HCT116 (cell line): Measurements from ENCODE around the gene KANK2.
A peak's percentile ranks its signal among the peaks of the same experiment; 100 is the strongest.

Source experiments
- CEBPB ChIP-seq: IDR thresholded peaks from 2 replicates; pipeline ENCODE4 v1.6.1; 2012; ENCODE audit warnings: low read depth
- CTCF ChIP-seq, 3 experiments: fragments of 200-600 bp in 1 of 3; sonication (generic) in 1 of 3; IDR thresholded peaks in 2 of 3; conservative IDR thresholded peaks in 1 of 3; 2 replicates each; pipeline ENCODE4 v1.5.1; 2012 to 2017; ENCODE audit warnings: low read depth in 2 of 3, low read length in 2 of 3, antibody characterized with exemption in 1 of 3, borderline replicate concordance in 1 of 3, control low read depth in 1 of 3, mild to moderate bottlenecking in 1 of 3, mixed read lengths in 1 of 3, mixed run types in 1 of 3, moderate library complexity in 1 of 3; ENCODE audit not compliant: insufficient read depth in 1 of 3
- EZH2 ChIP-seq: fragments of 200-600 bp; sonication (generic); IDR thresholded peaks from 2 replicates; pipeline ENCODE4 v1.6.1; 2017; ENCODE audit warnings: antibody characterized with exemption, mixed run types
- EZH2phosphoT487 ChIP-seq: fragments of 200-600 bp; IDR thresholded peaks from 2 replicates; pipeline ENCODE4 v1.6.1; 2018; ENCODE audit warnings: antibody characterized with exemption, borderline replicate concordance
- FOSL1 ChIP-seq: IDR thresholded peaks from 2 replicates; pipeline ENCODE4 v1.6.1; 2012; ENCODE audit warnings: low read depth
- JUND ChIP-seq: IDR thresholded peaks from 2 replicates; pipeline ENCODE4 v1.6.1; 2012
- MAX ChIP-seq: IDR thresholded peaks from 2 replicates; pipeline ENCODE4 v1.6.1; 2012
- POLR2A ChIP-seq: IDR thresholded peaks from 2 replicates; pipeline ENCODE4 v1.7.0; 2011; ENCODE audit warnings: borderline replicate concordance; ENCODE audit not compliant: insufficient read depth, insufficient read length; ENCODE audit errors: extremely low read depth
- POLR2AphosphoS5 ChIP-seq: IDR thresholded peaks from 2 replicates; pipeline ENCODE4 v1.6.1; 2011; ENCODE audit warnings: mild to moderate bottlenecking, low read depth, low read length, moderate library complexity
- RAD21 ChIP-seq: IDR thresholded peaks from 2 replicates; pipeline ENCODE4 v1.6.1; 2012; ENCODE audit warnings: low read depth, mild to moderate bottlenecking
- REST ChIP-seq: IDR thresholded peaks from 2 replicates; pipeline ENCODE4 v1.6.1; 2012; ENCODE audit warnings: low read depth
- SIN3A ChIP-seq: IDR thresholded peaks from 2 replicates; pipeline ENCODE4 v1.6.1; 2012; ENCODE audit warnings: low read depth
- SP1 ChIP-seq: IDR thresholded peaks from 2 replicates; pipeline ENCODE4 v1.6.1; 2012; ENCODE audit warnings: low read depth
- TCF7L2 ChIP-seq: IDR thresholded peaks from 2 replicates; pipeline ENCODE4 v1.7.0; 2011; ENCODE audit warnings: borderline replicate concordance, inconsistent platforms; ENCODE audit not compliant: insufficient read depth, insufficient read length; ENCODE audit errors: extremely low read depth

DNA sequence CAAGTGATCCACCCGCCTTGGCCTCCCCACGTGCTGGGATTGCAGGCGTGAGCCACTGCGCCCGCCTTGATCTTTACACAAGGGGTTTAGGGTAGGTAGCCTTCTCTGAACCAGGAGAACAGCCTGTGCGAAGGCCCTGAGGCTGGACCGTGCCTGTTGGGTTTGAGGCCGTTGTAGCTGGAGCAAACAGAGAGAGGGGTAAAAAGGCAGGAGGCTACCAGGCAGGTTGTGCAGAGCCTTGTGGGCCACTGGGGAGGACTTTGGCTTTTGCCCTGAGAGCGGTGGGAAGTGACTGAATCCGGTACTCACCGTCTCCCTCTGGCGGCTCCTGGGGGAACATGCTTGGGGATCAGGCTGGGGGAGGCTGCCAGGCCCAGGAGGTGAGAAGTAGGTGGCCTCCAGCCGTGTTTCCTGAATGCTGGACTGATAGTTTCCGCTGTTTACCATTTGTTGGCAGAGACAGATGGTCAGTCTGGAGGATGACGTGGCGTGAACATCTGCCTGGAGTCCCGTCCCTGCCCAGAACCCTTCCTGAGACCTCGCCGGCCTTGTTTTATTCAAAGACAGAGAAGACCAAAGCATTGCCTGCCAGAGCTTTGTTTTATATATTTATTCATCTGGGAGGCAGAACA is 66.4 kb downstream of the KANK2 start:
- TF ChIP-seq SIN3A, result no peak
- no peak for TF ChIP-seq EZH2
- no peak for TF ChIP-seq JUND
- peak; percentile 62 to 93 (median 83); a peak in 5 of 6 replicates for TF ChIP-seq CTCF (IDR thresholded peaks at IDR 0.05 in 2 of 3, conservative IDR thresholded peaks at IDR 0.05 in 1 of 3; ENCODE audit: borderline replicate concordance in 1 of 3, insufficient read depth in 1 of 3, low read depth in 2 of 3, low read length in 2 of 3)
- no peak for TF ChIP-seq POLR2A
- no peak for TF ChIP-seq MAX
- TF ChIP-seq FOSL1, result no peak
- TF ChIP-seq EZH2phosphoT487, result no peak
- TF ChIP-seq POLR2AphosphoS5, result no peak
- no peak for TF ChIP-seq TCF7L2
- no peak for TF ChIP-seq CEBPB
- no peak for TF ChIP-seq SP1
- peak; percentile 59 for TF ChIP-seq RAD21
- TF ChIP-seq REST, result no peak
